HG03060 (cell line): ENCODE measurements around the gene ITFG2.

ENCODE experiments used
- ATAC-seq: cut with Tn5 transposase; IDR thresholded peaks from one replicate; pipeline ENCODE4 v1.9.1; 2021; ENCODE audit warnings: low read depth, moderate number of reproducible peaks; ENCODE audit not compliant: unreplicated experiment

ITFG2 gene

DNA sequence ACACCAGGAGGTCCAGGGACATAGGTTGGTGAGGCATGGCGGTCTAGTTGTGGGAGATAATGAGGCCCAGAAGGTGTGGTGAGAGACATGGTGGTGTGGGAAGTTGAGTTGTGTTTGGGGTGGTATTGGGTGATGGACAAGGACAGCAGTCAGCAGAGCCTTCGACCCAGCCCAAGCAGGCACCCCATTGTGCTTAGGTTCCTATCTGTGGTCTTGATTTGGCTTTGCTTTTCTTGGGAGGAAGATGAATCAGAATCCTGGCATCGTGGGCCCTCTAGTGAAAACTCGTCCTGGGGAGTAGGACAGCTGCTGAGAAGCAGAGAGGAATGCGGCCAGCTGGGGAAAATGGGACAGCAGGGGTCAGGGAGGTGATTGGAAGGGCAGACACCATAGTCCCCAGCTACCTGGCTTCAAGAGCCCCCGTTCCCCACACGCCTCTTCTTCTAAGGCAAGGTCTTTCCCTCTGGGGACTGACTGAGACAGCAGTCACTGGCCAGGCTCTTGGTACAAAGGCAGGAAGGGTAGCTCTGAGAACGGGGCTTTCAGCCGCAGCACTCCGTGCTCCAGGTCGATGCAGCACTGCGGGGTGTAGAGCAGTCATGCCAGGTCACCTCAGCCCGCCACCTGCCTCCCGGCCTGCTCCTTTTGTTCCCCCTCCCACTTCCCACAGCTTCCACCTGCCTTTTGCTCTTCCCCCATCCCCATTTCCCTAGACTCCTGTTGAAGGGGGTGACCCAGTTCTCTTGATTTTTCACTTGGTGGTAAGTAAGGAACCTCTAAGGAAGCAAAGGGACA lies 14.4 kb downstream of the ITFG2 start:
- no peak for ATAC-seq

- ATAC-seq, result no peak
Measured at GRCh38 chr12:2829275-2829674, 16.8 kb downstream of the ITFG2 start.

- ATAC-seq, result no peak
Measured at GRCh38 chr12:2832550-2833127, 20.2 kb downstream of the ITFG2 start.

- ATAC-seq, result no peak
Measured at GRCh38 chr12:2833327-2833726, 20.9 kb downstream of the ITFG2 start.

- ATAC-seq, result no peak
Measured at GRCh38 chr12:2833810-2834209, 21.3 kb downstream of the ITFG2 start.

DNA sequence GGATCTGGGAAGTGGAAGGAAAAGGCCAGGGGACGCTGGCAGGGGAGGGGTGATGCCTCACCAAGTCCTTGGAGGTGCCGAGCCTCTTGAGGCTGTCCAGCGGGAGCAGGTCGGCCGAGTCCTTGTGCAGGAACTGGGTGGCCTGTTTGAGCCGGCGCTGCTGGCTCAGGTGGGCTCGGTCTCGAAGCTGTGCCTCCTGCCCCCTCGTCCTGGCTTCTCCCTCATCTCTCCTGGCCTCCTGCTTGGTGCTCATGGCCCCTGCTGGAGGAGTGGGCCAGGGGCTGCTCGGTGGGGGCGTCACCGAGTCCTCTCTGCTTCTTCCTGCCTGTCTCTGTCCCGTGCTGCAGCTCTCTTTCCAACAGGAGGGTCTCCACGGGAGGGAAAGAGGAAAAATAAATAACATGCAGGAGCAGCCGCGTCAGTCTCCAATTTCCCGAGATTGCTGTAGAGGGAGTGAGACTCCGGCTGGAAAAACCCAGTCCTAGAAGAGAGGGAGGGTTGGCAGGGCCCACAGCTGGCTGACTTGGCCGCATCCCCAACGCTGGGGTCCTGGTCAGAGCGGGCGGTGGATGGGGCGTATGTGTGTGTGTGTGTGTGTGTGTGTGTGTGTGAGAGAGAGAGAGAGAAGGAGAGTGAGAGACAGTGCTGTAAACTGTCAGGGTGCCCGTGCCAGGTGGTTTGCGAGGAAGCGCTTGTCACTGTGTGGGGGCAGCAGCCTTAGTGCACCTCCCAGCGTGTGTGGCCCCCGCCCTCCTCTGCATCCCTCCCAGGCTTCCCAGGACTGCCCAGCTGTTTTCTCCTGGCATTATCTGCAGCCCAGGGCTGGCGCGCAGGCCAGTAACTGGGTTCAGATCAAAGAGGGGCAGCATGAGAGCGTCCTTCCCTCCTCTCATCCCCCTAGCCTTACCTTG lies 22.4 kb downstream of the ITFG2 start, which contains the start of gene NRIP2:
TSS of gene NRIP2 (minus strand) at position 455 of the 911 bp plus-strand sequence. CDS start at position 403, 52 bp downstream.
- ATAC-seq, result no peak

DNA sequence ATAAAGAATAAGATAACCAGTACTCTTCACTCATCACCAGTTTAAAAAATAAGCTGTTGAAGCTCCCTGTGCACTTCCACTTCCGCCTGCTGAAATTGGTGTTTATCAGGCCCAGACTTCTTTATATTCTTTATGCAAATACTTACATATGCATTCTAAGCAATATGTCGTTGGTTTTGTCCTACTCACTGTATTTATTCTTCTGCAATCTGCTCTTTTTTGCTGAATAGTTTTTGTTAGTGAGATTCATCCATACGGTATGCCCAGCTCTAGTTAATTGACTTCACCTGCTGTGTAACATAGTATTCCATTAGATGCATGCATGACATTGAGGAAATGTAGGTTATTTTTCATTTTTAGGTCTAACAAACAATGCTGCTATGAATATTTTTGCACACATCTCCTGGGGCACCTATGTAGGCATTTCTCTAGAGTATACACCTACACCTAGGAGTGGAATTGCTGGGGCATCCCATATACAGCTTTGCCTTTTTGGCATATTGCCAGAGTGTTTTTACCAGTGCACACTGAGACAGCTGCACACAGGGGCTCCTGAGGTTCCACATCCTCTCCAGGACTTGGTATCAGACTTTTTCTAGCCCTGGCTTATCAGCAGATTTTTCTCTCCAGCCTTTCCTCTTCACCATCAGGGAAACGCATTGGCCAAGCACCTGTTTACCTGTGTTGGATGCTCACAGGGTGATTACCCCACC lies 23.4 kb downstream of the ITFG2 start:
- ATAC-seq, result no peak

DNA sequence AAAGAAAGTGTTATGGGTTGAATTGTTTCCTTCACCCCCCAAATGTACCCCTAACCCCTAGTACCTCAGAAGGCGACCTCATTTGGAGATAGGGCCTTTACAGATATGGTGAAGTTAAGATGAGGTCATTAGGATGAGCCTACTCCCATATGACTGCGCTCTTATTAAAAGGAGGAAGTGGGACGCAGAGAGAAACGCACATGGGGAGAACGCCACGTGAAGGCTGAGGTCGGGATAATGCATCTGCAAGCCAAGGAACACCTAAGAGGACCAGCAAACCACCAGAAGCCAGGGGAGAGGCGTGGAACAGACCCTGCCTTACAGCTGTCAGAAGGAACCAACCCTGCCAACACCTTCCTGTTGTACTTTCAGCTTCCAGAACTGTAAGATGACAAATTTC lies 24.1 kb downstream of the ITFG2 start:
- no peak for ATAC-seq

GRCh38 chr12:2841056-2841650 lies 28.7 kb downstream of the ITFG2 start:
- no peak for ATAC-seq

DNA sequence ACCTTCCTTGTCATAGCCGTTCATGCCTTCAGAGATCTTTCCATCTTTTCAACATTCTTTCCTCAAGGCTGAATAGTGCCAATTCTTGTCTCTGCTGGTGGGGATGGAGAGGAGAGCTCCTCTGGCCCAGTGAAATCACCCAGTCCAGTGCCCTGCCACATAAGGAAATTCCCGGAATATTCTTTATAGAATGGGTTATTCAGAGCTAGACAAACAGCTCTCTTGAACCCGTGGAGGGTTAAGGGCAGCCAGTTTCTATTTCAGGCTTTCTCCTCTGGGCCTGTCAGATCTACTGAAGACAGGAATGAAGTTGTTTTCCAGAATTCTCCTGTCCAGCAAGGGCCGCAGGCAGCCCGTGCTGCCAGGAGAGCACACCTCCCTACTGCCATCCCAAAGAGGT lies 30.5 kb downstream of the ITFG2 start:
- no peak for ATAC-seq

GRCh38 chr12:2844786-2845185 lies 32.3 kb downstream of the ITFG2 start:
- no peak for ATAC-seq

GRCh38 chr12:2845280-2845679 lies 32.8 kb downstream of the ITFG2 start:
- ATAC-seq, result no peak

DNA sequence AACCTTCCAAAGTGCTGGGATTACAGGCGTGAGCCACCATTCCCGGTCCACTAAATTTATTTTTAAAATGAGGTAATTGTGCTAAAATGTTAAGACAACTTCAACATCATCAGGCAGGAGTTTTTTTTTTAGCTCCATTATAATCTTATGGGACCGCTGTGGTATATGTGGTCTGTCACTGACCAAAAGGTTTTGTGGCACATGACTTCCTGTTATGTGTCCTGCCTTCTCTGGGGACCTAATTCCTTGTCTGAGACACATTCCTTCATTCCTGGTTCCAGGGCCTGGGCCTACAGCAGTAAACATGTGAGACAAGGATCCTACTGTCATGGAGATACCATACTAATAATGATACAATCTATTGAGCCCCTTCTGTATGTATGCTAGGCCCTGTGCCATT lies 39.5 kb downstream of the ITFG2 start:
- no peak for ATAC-seq

GRCh38 chr12:2853626-2854025 lies 41.2 kb downstream of the ITFG2 start:
- ATAC-seq, result no peak

- no peak for ATAC-seq
Measured at GRCh38 chr12:2854669-2855453, 42.4 kb downstream of the ITFG2 start.

DNA sequence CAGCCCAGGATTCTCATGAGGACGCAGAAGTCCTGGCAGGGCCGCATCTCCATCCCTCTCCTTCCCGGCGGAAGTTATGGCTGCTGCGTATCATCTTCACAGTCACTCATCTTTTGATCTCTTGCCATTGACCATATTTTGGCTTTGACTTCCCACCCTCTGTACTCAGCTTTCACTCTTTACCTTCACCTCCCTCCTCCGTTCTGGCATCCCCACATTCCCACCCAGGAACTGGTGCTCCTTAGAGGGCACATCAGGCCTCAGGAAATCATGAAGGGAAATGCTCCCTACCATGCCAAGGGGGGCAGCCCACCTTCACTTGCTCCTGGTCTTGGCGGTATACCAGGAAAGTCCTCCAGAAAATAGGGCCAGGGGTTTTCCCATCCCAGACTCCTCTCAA lies 43.1 kb downstream of the ITFG2 start:
- no peak for ATAC-seq

DNA sequence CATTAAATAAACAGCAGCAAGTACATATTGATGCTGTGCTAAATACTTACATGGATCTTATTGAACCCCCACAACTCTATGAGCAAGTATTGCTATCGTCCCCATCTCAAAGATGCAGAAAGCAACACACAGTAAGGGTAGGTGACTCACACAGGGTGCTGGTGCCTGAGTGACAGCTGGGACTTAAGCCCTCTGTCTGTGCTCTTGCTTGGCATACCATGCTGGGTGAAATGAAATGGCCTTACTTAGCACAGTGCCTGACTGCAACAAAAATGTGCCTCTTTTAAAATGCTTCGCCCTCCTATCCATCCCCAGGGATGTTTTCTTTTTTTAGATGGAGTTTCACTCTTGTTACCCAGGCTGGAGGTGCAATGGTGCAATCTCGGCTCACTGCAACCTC lies 43.6 kb downstream of the ITFG2 start:
- ATAC-seq, result no peak

DNA sequence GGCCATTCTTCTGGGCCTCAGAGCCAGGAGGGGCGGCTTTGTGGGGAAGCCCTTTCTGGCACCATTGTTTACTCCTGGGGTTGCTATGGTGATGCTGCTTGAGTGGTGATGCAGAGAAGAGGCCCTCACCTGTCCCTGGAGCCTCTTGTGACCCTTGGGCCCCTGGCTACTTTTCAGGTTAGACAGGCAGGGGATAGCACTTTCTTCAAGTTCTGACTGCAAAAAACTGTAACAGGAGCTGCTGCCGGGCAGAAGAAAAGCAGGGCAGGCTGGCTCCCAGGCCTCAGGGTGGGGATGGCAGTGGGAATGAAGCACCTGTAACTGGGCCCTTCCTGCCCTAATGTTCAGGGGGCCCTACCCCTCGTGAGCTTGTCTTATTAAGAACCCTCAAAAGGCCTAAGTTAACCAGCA lies 44.6 kb downstream of the ITFG2 start, which contains the start of gene TEX52:
TSS of gene TEX52 (minus strand) at position 19 of the 411 bp plus-strand sequence. CDS start at position 6, 13 bp downstream.
- ATAC-seq, result no peak

DNA sequence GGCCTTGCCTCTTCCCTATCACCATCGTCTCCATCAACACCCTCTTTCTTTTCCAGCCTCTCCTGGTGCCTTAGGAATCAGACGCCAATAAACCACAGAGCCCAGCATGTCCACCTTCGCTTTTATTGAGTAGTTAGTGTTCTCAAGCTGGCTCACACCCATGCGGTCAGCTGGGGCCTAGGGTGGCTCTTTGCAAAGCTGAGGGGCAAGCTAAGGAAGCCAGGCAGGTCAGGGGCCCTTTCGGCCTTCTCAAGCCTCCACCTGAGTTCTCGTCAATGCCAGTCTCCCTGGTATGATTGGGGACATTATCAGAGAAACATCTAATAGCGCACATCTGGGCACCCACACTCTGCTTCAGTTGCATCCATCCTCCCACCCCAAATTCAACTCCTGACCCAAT lies 45.1 kb downstream of the ITFG2 start:
- no peak for ATAC-seq
